WTC11 (cell line): ENCODE data around the gene FKBP1A. TPM values are rescaled to one million over a fixed set of nuclear protein-coding genes. Genes with fewer than 3 reads are reported as not detected.

ENCODE experiments used
- ATAC-seq: fragments of 200-7000 bp; cut with Tn5 transposase; 2 replicates; pipeline ENCODE4 v1.10.0; 2021; ENCODE audit warnings: mild to moderate bottlenecking, moderate library complexity
- CTCF ChIA-PET: fragments of 300-600 bp; sonication (Branson Sonifier 250); formaldehyde crosslinking; loops from one replicate; lab custom pipeline; 2021; ENCODE audit warnings: antibody characterized with exemption; lab: Charles Lee
- POLR2A ChIA-PET: fragments of 350-600 bp; sonication (Branson Sonifier 250); formaldehyde crosslinking; loops from one replicate; lab custom pipeline; 2021; ENCODE audit warnings: antibody characterized with exemption; lab: Charles Lee
- DNase-seq: peaks from one replicate; pipeline ENCODE4 v3.0.0; 2021; ENCODE audit warnings: low spot score
- H3K27ac Mint-ChIP-seq: 2 replicates; pipeline ENCODE4 v1.8.0; 2021; ENCODE audit warnings: mixed read lengths
- H3K27me3 Mint-ChIP-seq: 2 replicates; pipeline ENCODE4 v1.8.0; 2021; ENCODE audit warnings: low read depth, mild to moderate bottlenecking, moderate library complexity, mixed read lengths
- H3K36me3 Mint-ChIP-seq: 2 replicates; pipeline ENCODE4 v1.8.0; 2021; ENCODE audit warnings: mixed read lengths
- H3K4me1 Mint-ChIP-seq: 2 replicates; pipeline ENCODE4 v1.8.0; 2022; ENCODE audit warnings: mixed read lengths
- H3K4me3 Mint-ChIP-seq: 2 replicates; pipeline ENCODE4 v1.8.0; 2021; ENCODE audit warnings: mild to moderate bottlenecking, moderate library complexity, mixed read lengths
- H3K9me3 Mint-ChIP-seq: 2 replicates; pipeline ENCODE4 v1.8.0; 2021; ENCODE audit warnings: mixed read lengths
- ATF1 ChIP-seq: sonication (generic); formaldehyde crosslinking; IDR thresholded peaks from 2 replicates; pipeline ENCODE4 v1.8.1; 2023; ENCODE audit warnings: mild to moderate bottlenecking, moderate library complexity, missing genetic modification reagents
- ATF2 ChIP-seq: sonication (generic); formaldehyde crosslinking; IDR thresholded peaks from 2 replicates; pipeline ENCODE4 v1.8.1; 2022; ENCODE audit warnings: low read depth, missing genetic modification reagents, borderline replicate concordance
- ATF6 ChIP-seq: sonication (generic); formaldehyde crosslinking; IDR thresholded peaks from 2 replicates; pipeline ENCODE4 v1.8.1; 2023; ENCODE audit warnings: mild to moderate bottlenecking, missing genetic modification reagents
- E2F1 ChIP-seq: sonication (generic); formaldehyde crosslinking; IDR thresholded peaks from 2 replicates; pipeline ENCODE4 v1.8.0; 2022; ENCODE audit warnings: mild to moderate bottlenecking, missing genetic modification reagents
- FOXK1 ChIP-seq: sonication (generic); formaldehyde crosslinking; IDR thresholded peaks from 2 replicates; pipeline ENCODE4 v1.8.0; 2022; ENCODE audit warnings: mild to moderate bottlenecking, moderate library complexity, missing genetic modification reagents
- FOXP4 ChIP-seq: sonication (generic); formaldehyde crosslinking; IDR thresholded peaks from 2 replicates; pipeline ENCODE4 v1.8.0; 2022; ENCODE audit warnings: mild to moderate bottlenecking, missing genetic modification reagents
- JUN ChIP-seq: sonication (generic); formaldehyde crosslinking; IDR thresholded peaks from 2 replicates; pipeline ENCODE4 v1.8.0; 2023; ENCODE audit warnings: mild to moderate bottlenecking, missing genetic modification reagents
- NR3C1 ChIP-seq: sonication (generic); formaldehyde crosslinking; conservative IDR thresholded peaks from 2 replicates; pipeline ENCODE4 v1.8.1; 2023; ENCODE audit warnings: low read depth, mild to moderate bottlenecking, missing genetic modification reagents
- SMAD3 ChIP-seq: sonication (generic); formaldehyde crosslinking; IDR thresholded peaks from 2 replicates; pipeline ENCODE4 v1.8.0; 2022; ENCODE audit warnings: missing genetic modification reagents, mild to moderate bottlenecking, borderline replicate concordance
- USF1 ChIP-seq: sonication (generic); formaldehyde crosslinking; IDR thresholded peaks from 2 replicates; pipeline ENCODE4 v1.8.0; 2022; ENCODE audit warnings: mild to moderate bottlenecking, missing genetic modification reagents
- ZBTB21 ChIP-seq: sonication (generic); formaldehyde crosslinking; IDR thresholded peaks from 2 replicates; pipeline ENCODE4 v1.8.1; 2023; ENCODE audit warnings: mild to moderate bottlenecking, missing genetic modification reagents, borderline replicate concordance
- ZNF396 ChIP-seq: fragments of 250-450 bp; sonication (Bioruptor Pico); IDR thresholded peaks from 2 replicates; pipeline ENCODE4 v1.8.0; 2021; ENCODE audit warnings: mild to moderate bottlenecking, moderate library complexity, borderline replicate concordance
- ZNF423 ChIP-seq: fragments of 250-450 bp; sonication (Bioruptor Pico); IDR thresholded peaks from 2 replicates; pipeline ENCODE4 v2.1.2; 2022; ENCODE audit warnings: mild to moderate bottlenecking, moderate library complexity
- total RNA-seq: library from RNA; stranded (reverse); gene quantifications from 3 replicates; pipeline ENCODE4 v1.2.3, GENCODE V29; 2021
- TF ChIP-seq, protein P1 (sequence below): fragments of 250-450 bp; sonication (Bioruptor Pico); IDR thresholded peaks from 2 replicates; pipeline ENCODE4 v1.9.0; 2021; ENCODE audit warnings: mild to moderate bottlenecking
- TF ChIP-seq, protein P2 (sequence below): sonication (generic); formaldehyde crosslinking; IDR thresholded peaks from 2 replicates; pipeline ENCODE4 v1.8.0; 2023; ENCODE audit warnings: missing genetic modification reagents
- TF ChIP-seq, protein P3 (sequence below): sonication (generic); formaldehyde crosslinking; IDR thresholded peaks from 2 replicates; pipeline ENCODE4 v1.8.0; 2023; ENCODE audit warnings: missing genetic modification reagents, mild to moderate bottlenecking, borderline replicate concordance

Gene FKBP1A
- total RNA-seq, 1 experiment from 2014 or later, result 218 TPM

GRCh38 chr20:1369970-1370369 is 22.9 kb downstream of the FKBP1A start (continued):
- TF ChIP-seq USF1 (CRISPR knock-in tag), result no peak
- TF ChIP-seq E2F1 (CRISPR knock-in tag), result no peak
- TF ChIP-seq FOXP4 (CRISPR knock-in tag), result no peak
- no peak for TF ChIP-seq ZNF423 (CRISPR knock-in tag)
- no peak for TF ChIP-seq ATF2

- POLR2A ChIA-PET, result no interaction called here
- Mint-ChIP-seq H3K36me3 (peaks cover 38% of the 10 kb centered on the region), H3K27me3 (no peaks in the 10 kb centered on the region), H3K27ac (no peak overlapping the region)
- no peak for ATAC-seq
- TF ChIP-seq SMAD3 (CRISPR knock-in tag) (no peak), FOXK1 (CRISPR knock-in tag) (no peak), ATF1 (CRISPR knock-in tag) (no peak), ZNF396 (CRISPR knock-in tag) (no peak), E2F1 (CRISPR knock-in tag) (no peak), JUN (no peak), ATF6 (no peak), ZBTB21 (CRISPR knock-in tag) (no peak), NR3C1 (CRISPR knock-in tag) (no peak)
- TF ChIP-seq, protein P1, sequence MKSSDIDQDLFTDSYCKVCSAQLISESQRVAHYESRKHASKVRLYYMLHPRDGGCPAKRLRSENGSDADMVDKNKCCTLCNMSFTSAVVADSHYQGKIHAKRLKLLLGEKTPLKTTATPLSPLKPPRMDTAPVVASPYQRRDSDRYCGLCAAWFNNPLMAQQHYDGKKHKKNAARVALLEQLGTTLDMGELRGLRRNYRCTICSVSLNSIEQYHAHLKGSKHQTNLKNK (CRISPR knock-in tag), result no peak
- TF ChIP-seq, protein P2, sequence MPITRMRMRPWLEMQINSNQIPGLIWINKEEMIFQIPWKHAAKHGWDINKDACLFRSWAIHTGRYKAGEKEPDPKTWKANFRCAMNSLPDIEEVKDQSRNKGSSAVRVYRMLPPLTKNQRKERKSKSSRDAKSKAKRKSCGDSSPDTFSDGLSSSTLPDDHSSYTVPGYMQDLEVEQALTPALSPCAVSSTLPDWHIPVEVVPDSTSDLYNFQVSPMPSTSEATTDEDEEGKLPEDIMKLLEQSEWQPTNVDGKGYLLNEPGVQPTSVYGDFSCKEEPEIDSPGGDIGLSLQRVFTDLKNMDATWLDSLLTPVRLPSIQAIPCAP (CRISPR knock-in tag), result no peak
- TF ChIP-seq, protein P3, sequence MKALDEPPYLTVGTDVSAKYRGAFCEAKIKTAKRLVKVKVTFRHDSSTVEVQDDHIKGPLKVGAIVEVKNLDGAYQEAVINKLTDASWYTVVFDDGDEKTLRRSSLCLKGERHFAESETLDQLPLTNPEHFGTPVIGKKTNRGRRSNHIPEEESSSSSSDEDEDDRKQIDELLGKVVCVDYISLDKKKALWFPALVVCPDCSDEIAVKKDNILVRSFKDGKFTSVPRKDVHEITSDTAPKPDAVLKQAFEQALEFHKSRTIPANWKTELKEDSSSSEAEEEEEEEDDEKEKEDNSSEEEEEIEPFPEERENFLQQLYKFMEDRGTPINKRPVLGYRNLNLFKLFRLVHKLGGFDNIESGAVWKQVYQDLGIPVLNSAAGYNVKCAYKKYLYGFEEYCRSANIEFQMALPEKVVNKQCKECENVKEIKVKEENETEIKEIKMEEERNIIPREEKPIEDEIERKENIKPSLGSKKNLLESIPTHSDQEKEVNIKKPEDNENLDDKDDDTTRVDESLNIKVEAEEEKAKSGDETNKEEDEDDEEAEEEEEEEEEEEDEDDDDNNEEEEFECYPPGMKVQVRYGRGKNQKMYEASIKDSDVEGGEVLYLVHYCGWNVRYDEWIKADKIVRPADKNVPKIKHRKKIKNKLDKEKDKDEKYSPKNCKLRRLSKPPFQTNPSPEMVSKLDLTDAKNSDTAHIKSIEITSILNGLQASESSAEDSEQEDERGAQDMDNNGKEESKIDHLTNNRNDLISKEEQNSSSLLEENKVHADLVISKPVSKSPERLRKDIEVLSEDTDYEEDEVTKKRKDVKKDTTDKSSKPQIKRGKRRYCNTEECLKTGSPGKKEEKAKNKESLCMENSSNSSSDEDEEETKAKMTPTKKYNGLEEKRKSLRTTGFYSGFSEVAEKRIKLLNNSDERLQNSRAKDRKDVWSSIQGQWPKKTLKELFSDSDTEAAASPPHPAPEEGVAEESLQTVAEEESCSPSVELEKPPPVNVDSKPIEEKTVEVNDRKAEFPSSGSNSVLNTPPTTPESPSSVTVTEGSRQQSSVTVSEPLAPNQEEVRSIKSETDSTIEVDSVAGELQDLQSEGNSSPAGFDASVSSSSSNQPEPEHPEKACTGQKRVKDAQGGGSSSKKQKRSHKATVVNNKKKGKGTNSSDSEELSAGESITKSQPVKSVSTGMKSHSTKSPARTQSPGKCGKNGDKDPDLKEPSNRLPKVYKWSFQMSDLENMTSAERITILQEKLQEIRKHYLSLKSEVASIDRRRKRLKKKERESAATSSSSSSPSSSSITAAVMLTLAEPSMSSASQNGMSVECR, result no peak
- TF ChIP-seq, all 79 proteins: peak for 0
- no peak for DNase-seq
- no peaks in the 10 kb centered on the region for H3K4me1 Mint-ChIP-seq
- no peak overlapping the region for H3K4me3 Mint-ChIP-seq
- CTCF ChIA-PET, result interaction anchor here (1.0 kb wide), 1 partner anchor 68 kb away, joined by 3 read pairs; no protein-coding TSS in a partner anchor
- no peaks in the 10 kb centered on the region; the same call in 1 of the 2 replicates for H3K9me3 Mint-ChIP-seq
Observed at GRCh38 chr20:1368448-1369199, 24.2 kb downstream of the FKBP1A start.
